Mucosa of stomach (tissue), 1 donor: ENCODE measurements around the gene HEG1.

Source experiments
- H3K27me3 ChIP-seq: one replicate; pipeline ENCODE4 v1.7.0; 2013; ENCODE audit warnings: mild to moderate bottlenecking, low read length; ENCODE audit not compliant: control insufficient read depth, insufficient read depth
- H3K36me3 ChIP-seq: one replicate; pipeline ENCODE4 v1.7.0; 2013; ENCODE audit warnings: low read length; ENCODE audit not compliant: control insufficient read depth, insufficient read depth
- H3K4me1 ChIP-seq: one replicate; pipeline ENCODE4 v1.7.0; 2013; ENCODE audit warnings: mild to moderate bottlenecking, low read length; ENCODE audit not compliant: control insufficient read depth, insufficient read depth
- H3K4me3 ChIP-seq: one replicate; pipeline ENCODE4 v1.7.0; 2013; ENCODE audit warnings: low read length
- H3K9ac ChIP-seq: one replicate; pipeline ENCODE4 v1.7.0; 2013; ENCODE audit warnings: mild to moderate bottlenecking, low read length, moderate library complexity
- H3K9me3 ChIP-seq: one replicate; pipeline ENCODE4 v1.7.0; 2013; ENCODE audit warnings: mild to moderate bottlenecking, low read length, moderate library complexity; ENCODE audit not compliant: control insufficient read depth
- donor health status: Pancreatic carcinoma.

Gene HEG1

GRCh38 chr3:125019271-125019670, 36.5 kb downstream of the HEG1 start:
- no peaks in the 10 kb centered on the region for H3K36me3 ChIP-seq
- H3K4me3 ChIP-seq, result no peak overlapping the region

GRCh38 chr3:125017406-125017805, 38.4 kb downstream of the HEG1 start:
- H3K27me3 ChIP-seq, result no peaks in the 10 kb centered on the region
- H3K9me3 ChIP-seq, result no peaks in the 10 kb centered on the region
- H3K36me3 ChIP-seq, result no peaks in the 10 kb centered on the region
- H3K9ac ChIP-seq, result no peak overlapping the region
- H3K4me3 ChIP-seq, result no peak overlapping the region
- H3K4me1 ChIP-seq, result no peaks in the 10 kb centered on the region

More at GRCh38 chr3:125019271-125019670, 36.5 kb downstream of the HEG1 start:
- Histone ChIP-seq H3K4me1 (no peaks in the 10 kb centered on the region), H3K9ac (no peak overlapping the region), H3K9me3 (no peaks in the 10 kb centered on the region), H3K27me3 (no peaks in the 10 kb centered on the region)

DNA sequence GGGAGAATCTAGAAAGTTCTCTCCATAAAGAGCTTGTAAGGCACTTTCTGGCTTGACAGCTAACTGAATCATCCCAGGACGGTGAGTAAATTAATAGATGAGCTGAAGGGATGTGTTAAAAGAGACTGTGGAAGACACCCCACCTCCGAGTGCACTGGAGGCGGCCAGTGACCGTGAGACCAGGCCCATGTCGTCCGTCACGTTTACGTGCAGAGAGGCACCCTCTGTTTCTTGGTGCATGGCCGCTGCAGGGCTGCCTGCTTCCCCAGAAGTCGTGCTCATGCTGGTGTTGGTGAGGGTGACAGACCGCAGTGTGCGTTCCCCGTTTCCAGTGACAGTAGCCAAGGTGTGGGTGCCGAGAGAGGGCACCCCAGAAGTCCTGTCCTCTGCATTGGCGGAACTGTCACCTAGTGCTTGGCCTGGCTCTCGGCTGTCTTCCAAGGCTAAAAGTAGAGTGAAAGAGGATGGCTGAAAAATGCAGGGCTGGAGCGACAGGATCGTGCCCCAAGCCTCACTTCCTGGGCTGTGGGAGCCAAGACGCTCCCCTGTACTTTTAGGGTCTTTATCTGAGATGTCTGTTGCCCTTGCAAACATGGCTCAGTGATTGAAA, 41.1 kb downstream of the HEG1 start:
- Histone ChIP-seq H3K36me3 (no peaks in the 10 kb centered on the region), H3K4me1 (peaks cover 19% of the 10 kb centered on the region), H3K4me3 (no peak overlapping the region), H3K9ac (no peak overlapping the region), H3K27me3 (no peaks in the 10 kb centered on the region), H3K9me3 (no peaks in the 10 kb centered on the region)

DNA sequence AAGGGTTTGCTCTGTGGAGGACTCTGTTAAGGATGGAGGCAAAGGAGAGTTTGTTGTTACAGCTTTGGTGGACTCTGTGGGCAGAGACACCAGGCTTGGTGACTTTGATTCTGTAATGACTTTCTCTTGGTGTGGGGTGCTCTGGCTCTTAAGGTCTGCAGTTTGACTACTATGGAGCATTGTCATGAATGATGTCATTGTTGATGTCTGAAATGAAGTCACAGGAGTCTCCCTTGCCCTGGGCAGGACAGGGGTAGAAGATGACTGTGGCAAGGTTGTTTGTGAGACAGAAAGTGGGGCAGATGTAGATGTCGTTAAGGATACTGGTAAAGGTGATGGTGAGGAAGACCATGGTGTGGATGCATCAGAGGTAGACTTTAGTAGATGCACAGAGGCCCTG, 42.7 kb downstream of the HEG1 start:
- Histone ChIP-seq H3K36me3 (no peaks in the 10 kb centered on the region), H3K4me1 (peaks cover 19% of the 10 kb centered on the region), H3K9ac (no peak overlapping the region)

GRCh38 chr3:125011941-125012340, 43.9 kb downstream of the HEG1 start:
- Histone ChIP-seq H3K36me3 (no peaks in the 10 kb centered on the region), H3K9me3 (no peaks in the 10 kb centered on the region), H3K4me3 (no peak overlapping the region), H3K9ac (no peak overlapping the region), H3K4me1 (peaks cover 19% of the 10 kb centered on the region), H3K27me3 (no peaks in the 10 kb centered on the region)

More for the DNA sequence above, 42.7 kb downstream of the HEG1 start:
- no peaks in the 10 kb centered on the region for H3K9me3 ChIP-seq
- H3K27me3 ChIP-seq, result no peaks in the 10 kb centered on the region
- H3K4me3 ChIP-seq, result no peak overlapping the region

DNA sequence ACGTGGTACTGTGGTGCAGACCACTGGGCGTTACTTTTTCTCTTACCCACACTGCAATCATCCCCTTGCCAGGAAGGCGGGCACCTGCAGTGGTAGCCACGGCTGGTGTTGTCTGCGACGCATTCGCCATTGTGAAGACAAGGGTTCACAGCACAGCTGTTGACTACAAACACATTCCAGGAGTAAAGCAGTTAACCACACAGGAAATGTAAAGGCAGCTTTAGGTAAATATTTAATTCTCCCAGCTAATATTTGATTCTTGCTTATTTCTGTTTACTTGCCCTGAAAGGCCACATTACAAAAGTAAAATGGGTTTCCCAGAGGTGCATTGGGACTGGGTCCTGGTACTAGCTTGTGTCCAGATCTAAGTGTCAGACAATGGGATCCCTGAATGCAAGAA, 45.4 kb downstream of the HEG1 start:
- no peaks in the 10 kb centered on the region for H3K27me3 ChIP-seq
- H3K36me3 ChIP-seq, result no peaks in the 10 kb centered on the region
- peaks cover 19% of the 10 kb centered on the region for H3K4me1 ChIP-seq
- no peaks in the 10 kb centered on the region for H3K9me3 ChIP-seq
- no peak overlapping the region for H3K4me3 ChIP-seq
- no peak overlapping the region for H3K9ac ChIP-seq

DNA sequence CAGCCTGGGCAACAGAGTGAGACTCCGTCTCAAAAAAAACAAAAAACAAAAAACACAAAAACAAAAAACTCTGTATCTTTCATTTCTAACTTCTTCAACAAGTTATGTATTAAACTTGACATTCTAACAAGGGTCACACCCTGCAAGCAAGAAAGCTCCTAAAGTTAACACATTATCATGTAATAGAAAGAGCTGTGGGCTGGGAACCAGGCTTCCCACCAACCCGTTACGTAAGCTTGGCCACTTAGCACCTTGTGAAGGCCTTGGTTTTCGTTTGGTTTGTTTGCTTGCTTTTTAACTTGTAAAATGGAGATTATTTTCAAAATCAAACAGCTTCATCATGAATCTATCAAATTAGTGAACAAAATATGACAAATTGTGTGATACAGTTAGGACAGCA, 47.0 kb downstream of the HEG1 start:
- Histone ChIP-seq H3K36me3 (no peaks in the 10 kb centered on the region), H3K27me3 (no peaks in the 10 kb centered on the region), H3K4me1 (peaks cover 19% of the 10 kb centered on the region), H3K9me3 (no peaks in the 10 kb centered on the region), H3K4me3 (no peak overlapping the region), H3K9ac (no peak overlapping the region)

DNA sequence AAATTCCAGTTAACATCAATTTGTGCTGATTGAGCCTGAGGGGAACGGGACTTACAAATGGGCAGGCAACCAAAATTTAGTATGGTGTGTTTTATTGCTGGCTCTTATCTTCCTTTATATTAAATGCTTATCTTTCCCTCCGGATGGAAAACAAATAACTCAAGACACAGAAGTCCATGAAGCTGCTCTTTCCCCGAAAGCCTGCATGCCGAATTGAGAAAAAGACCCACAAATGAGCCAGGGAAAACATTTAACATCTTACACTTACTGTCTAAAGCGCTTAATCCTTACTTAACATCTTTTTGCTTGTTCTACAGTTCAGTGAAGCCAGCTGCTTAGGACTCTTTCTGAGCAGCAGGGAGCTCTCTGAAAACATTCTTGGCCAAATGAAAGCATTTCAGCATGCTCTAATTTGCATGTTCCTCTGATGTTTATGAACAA, 49.5 kb downstream of the HEG1 start:
- no peak overlapping the region for H3K9ac ChIP-seq
- no peaks in the 10 kb centered on the region for H3K9me3 ChIP-seq
- H3K4me3 ChIP-seq, result no peak overlapping the region
- no peaks in the 10 kb centered on the region for H3K27me3 ChIP-seq
- H3K36me3 ChIP-seq, result peaks cover 4% of the 10 kb centered on the region
- peaks cover 24% of the 10 kb centered on the region for H3K4me1 ChIP-seq

- Histone ChIP-seq H3K4me3 (no peak overlapping the region), H3K27me3 (no peaks in the 10 kb centered on the region), H3K4me1 (peaks cover 19% of the 10 kb centered on the region), H3K36me3 (peaks cover 8% of the 10 kb centered on the region), H3K9me3 (no peaks in the 10 kb centered on the region), H3K9ac (no peak overlapping the region)
Measured at GRCh38 chr3:125005676-125006075, 50.1 kb downstream of the HEG1 start.

GRCh38 chr3:125005222-125005621, 50.6 kb downstream of the HEG1 start:
- Histone ChIP-seq H3K4me3 (no peak overlapping the region), H3K9ac (no peak overlapping the region), H3K9me3 (no peaks in the 10 kb centered on the region), H3K4me1 (peaks cover 14% of the 10 kb centered on the region), H3K36me3 (peaks cover 8% of the 10 kb centered on the region), H3K27me3 (no peaks in the 10 kb centered on the region)

DNA sequence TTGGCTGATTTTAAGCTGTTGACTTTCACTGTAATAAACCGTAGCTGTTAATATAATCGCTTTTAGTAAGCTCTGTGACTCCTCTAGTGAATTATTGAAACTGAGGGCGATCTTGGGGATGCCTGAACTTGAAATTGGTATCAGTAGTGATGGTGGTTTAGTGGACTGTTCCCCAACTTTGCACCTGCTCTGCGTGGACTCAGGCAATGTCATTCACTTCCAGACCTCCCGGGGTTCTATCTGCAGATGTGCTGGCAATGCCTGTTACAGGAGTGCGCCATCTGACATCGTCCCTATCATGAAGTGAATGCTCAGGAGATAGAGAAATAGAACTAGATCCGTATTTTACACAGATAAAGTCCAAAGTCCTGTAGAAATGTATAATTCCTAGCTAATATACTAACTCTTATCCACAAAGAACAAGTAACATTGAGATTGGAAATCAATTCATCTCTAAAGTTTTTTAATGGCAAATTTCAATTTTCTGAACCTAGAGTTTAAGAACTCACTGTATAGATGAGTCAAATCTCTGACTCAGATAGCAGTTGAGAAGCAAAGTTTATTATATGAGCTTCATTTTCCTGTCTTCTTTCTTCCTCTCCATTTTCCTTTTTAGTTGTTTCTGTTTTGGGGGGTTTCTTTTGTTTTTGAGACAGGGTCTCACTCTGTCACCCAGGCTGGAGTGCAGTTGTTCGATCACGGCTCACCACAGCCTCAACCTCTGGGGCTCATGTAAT, 51.8 kb downstream of the HEG1 start:
- no peak overlapping the region for H3K4me3 ChIP-seq
- H3K27me3 ChIP-seq, result no peaks in the 10 kb centered on the region
- peaks cover 8% of the 10 kb centered on the region for H3K36me3 ChIP-seq
- no peaks in the 10 kb centered on the region for H3K9me3 ChIP-seq
- H3K9ac ChIP-seq, result no peak overlapping the region
- H3K4me1 ChIP-seq, result peaks cover 17% of the 10 kb centered on the region

DNA sequence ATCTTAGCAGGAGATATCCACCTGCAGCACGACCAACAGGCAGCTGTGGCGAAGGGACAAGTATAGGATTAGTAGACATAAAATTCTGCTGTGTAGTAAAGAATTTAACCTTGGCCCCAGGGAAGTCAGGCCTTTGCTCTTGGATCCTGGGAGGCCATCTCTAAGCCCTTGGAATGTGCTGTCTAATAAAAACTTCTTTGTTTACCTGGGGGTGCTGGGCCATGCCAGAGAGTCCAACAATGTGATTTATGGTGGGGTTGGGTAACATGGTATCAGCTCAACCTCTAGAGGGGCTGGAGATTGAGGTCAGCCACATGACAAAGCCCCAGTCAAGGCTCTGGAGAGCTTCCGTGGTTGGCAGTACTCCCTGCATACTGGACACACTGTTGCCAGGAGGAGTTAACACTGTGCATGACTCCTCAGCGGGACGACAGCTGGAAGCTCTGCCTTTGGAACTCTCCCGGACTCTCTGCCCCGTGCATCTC, 52.4 kb downstream of the HEG1 start:
- Histone ChIP-seq H3K9ac (no peak overlapping the region), H3K9me3 (no peaks in the 10 kb centered on the region), H3K4me3 (no peak overlapping the region), H3K36me3 (peaks cover 8% of the 10 kb centered on the region), H3K27me3 (no peaks in the 10 kb centered on the region), H3K4me1 (peaks cover 17% of the 10 kb centered on the region)
